WTC11 (cell line): Measurements from ENCODE around the gene PDLIM1. TPM values are rescaled to one million over a fixed set of nuclear protein-coding genes. Genes with fewer than 3 reads are reported as not detected.

Experiments
- ATAC-seq: fragments of 200-7000 bp; cut with Tn5 transposase; 2 replicates; pipeline ENCODE4 v1.10.0; 2021; ENCODE audit warnings: mild to moderate bottlenecking, moderate library complexity
- CTCF ChIA-PET: fragments of 300-600 bp; sonication (Branson Sonifier 250); formaldehyde crosslinking; loops from one replicate; lab custom pipeline; 2021; ENCODE audit warnings: antibody characterized with exemption; lab: Charles Lee
- POLR2A ChIA-PET: fragments of 350-600 bp; sonication (Branson Sonifier 250); formaldehyde crosslinking; loops from one replicate; lab custom pipeline; 2021; ENCODE audit warnings: antibody characterized with exemption; lab: Charles Lee
- DNase-seq: peaks from one replicate; pipeline ENCODE4 v3.0.0; 2021; ENCODE audit warnings: low spot score
- H3K27ac Mint-ChIP-seq: 2 replicates; pipeline ENCODE4 v1.8.0; 2021; ENCODE audit warnings: mixed read lengths
- H3K27me3 Mint-ChIP-seq: 2 replicates; pipeline ENCODE4 v1.8.0; 2021; ENCODE audit warnings: low read depth, mild to moderate bottlenecking, moderate library complexity, mixed read lengths
- H3K36me3 Mint-ChIP-seq: 2 replicates; pipeline ENCODE4 v1.8.0; 2021; ENCODE audit warnings: mixed read lengths
- H3K4me1 Mint-ChIP-seq: 2 replicates; pipeline ENCODE4 v1.8.0; 2022; ENCODE audit warnings: mixed read lengths
- H3K4me3 Mint-ChIP-seq: 2 replicates; pipeline ENCODE4 v1.8.0; 2021; ENCODE audit warnings: mild to moderate bottlenecking, moderate library complexity, mixed read lengths
- H3K9me3 Mint-ChIP-seq: 2 replicates; pipeline ENCODE4 v1.8.0; 2021; ENCODE audit warnings: mixed read lengths
- ATF3 ChIP-seq: sonication (generic); formaldehyde crosslinking; conservative IDR thresholded peaks from 2 replicates; pipeline ENCODE4 v1.8.1; 2022; ENCODE audit warnings: mild to moderate bottlenecking, missing genetic modification reagents
- ERG ChIP-seq: fragments of 250-450 bp; sonication (Bioruptor Pico); IDR thresholded peaks from 2 replicates; pipeline ENCODE4 v1.8.0; 2021; ENCODE audit warnings: mild to moderate bottlenecking
- ETV6 ChIP-seq: sonication (generic); formaldehyde crosslinking; IDR thresholded peaks from 2 replicates; pipeline ENCODE4 v1.8.1; 2022; ENCODE audit warnings: mild to moderate bottlenecking, missing genetic modification reagents
- GRHL2 ChIP-seq: fragments of 250-450 bp; sonication (Bioruptor Pico); IDR thresholded peaks from 2 replicates; pipeline ENCODE4 v1.8.0; 2022; ENCODE audit warnings: mild to moderate bottlenecking, moderate library complexity; ENCODE audit not compliant: insufficient replicate concordance, severe bottlenecking
- NFATC4 ChIP-seq: fragments of 250-450 bp; sonication (Bioruptor Pico); IDR thresholded peaks from 2 replicates; pipeline ENCODE4 v1.9.0; 2021; ENCODE audit warnings: mild to moderate bottlenecking
- NFYB ChIP-seq: sonication (generic); formaldehyde crosslinking; conservative IDR thresholded peaks from 2 replicates; pipeline ENCODE4 v1.8.0; 2022; ENCODE audit warnings: low read depth, missing genetic modification reagents
- OVOL2 ChIP-seq: fragments of 250-450 bp; sonication (Bioruptor Pico); IDR thresholded peaks from 2 replicates; pipeline ENCODE4 v1.9.0; 2021; ENCODE audit warnings: mild to moderate bottlenecking, borderline replicate concordance
- RELA ChIP-seq: sonication (generic); formaldehyde crosslinking; IDR thresholded peaks from 2 replicates; pipeline ENCODE4 v1.8.1; 2022; ENCODE audit warnings: missing genetic modification reagents, mild to moderate bottlenecking, borderline replicate concordance
- SMAD4 ChIP-seq: sonication (generic); formaldehyde crosslinking; IDR thresholded peaks from 2 replicates; pipeline ENCODE4 v1.8.0; 2022; ENCODE audit warnings: mild to moderate bottlenecking, missing genetic modification reagents
- TEAD4 ChIP-seq: sonication (generic); formaldehyde crosslinking; IDR thresholded peaks from 2 replicates; pipeline ENCODE4 v1.8.0; 2022; ENCODE audit warnings: mild to moderate bottlenecking, missing genetic modification reagents
- ZBTB21 ChIP-seq: sonication (generic); formaldehyde crosslinking; IDR thresholded peaks from 2 replicates; pipeline ENCODE4 v1.8.1; 2023; ENCODE audit warnings: mild to moderate bottlenecking, missing genetic modification reagents, borderline replicate concordance
- ZNF138 ChIP-seq: sonication (generic); formaldehyde crosslinking; conservative IDR thresholded peaks from 2 replicates; pipeline ENCODE4 v1.8.1; 2022; ENCODE audit warnings: mild to moderate bottlenecking, moderate library complexity, missing genetic modification reagents
- ZNF263 ChIP-seq: sonication (generic); formaldehyde crosslinking; IDR thresholded peaks from 2 replicates; pipeline ENCODE4 v1.8.1; 2022; ENCODE audit warnings: low read depth, mild to moderate bottlenecking, moderate library complexity, missing genetic modification reagents
- ZNF532 ChIP-seq: fragments of 250-450 bp; sonication (Bioruptor Pico); IDR thresholded peaks from 2 replicates; pipeline ENCODE4 v1.9.0; 2021; ENCODE audit warnings: mild to moderate bottlenecking, borderline replicate concordance
- total RNA-seq: library from RNA; stranded (reverse); gene quantifications from 3 replicates; pipeline ENCODE4 v1.2.3, GENCODE V29; 2021
- TF ChIP-seq, protein P1 (sequence below): sonication (generic); formaldehyde crosslinking; IDR thresholded peaks from 2 replicates; pipeline ENCODE4 v1.8.1; 2023; ENCODE audit warnings: mild to moderate bottlenecking, missing genetic modification reagents, borderline replicate concordance
- TF ChIP-seq, protein P2 (sequence below): sonication (generic); formaldehyde crosslinking; IDR thresholded peaks from 2 replicates; pipeline ENCODE4 v1.8.0; 2022; ENCODE audit warnings: mild to moderate bottlenecking, missing genetic modification reagents
- TF ChIP-seq, protein P3 (sequence below): sonication (generic); formaldehyde crosslinking; IDR thresholded peaks from 2 replicates; pipeline ENCODE4 v1.8.1; 2022; ENCODE audit warnings: low read depth, missing genetic modification reagents, borderline replicate concordance
- TF ChIP-seq, protein P4 (sequence below): sonication (generic); formaldehyde crosslinking; IDR thresholded peaks from 2 replicates; pipeline ENCODE4 v1.8.0; 2022; ENCODE audit warnings: mild to moderate bottlenecking, missing genetic modification reagents

Gene PDLIM1
- total RNA-seq, 1 experiment from 2014 or later: 223 TPM

GRCh38 chr10:95297402-95297801, 6.6 kb upstream of the PDLIM1 start (continued):
- TF ChIP-seq, protein P1, sequence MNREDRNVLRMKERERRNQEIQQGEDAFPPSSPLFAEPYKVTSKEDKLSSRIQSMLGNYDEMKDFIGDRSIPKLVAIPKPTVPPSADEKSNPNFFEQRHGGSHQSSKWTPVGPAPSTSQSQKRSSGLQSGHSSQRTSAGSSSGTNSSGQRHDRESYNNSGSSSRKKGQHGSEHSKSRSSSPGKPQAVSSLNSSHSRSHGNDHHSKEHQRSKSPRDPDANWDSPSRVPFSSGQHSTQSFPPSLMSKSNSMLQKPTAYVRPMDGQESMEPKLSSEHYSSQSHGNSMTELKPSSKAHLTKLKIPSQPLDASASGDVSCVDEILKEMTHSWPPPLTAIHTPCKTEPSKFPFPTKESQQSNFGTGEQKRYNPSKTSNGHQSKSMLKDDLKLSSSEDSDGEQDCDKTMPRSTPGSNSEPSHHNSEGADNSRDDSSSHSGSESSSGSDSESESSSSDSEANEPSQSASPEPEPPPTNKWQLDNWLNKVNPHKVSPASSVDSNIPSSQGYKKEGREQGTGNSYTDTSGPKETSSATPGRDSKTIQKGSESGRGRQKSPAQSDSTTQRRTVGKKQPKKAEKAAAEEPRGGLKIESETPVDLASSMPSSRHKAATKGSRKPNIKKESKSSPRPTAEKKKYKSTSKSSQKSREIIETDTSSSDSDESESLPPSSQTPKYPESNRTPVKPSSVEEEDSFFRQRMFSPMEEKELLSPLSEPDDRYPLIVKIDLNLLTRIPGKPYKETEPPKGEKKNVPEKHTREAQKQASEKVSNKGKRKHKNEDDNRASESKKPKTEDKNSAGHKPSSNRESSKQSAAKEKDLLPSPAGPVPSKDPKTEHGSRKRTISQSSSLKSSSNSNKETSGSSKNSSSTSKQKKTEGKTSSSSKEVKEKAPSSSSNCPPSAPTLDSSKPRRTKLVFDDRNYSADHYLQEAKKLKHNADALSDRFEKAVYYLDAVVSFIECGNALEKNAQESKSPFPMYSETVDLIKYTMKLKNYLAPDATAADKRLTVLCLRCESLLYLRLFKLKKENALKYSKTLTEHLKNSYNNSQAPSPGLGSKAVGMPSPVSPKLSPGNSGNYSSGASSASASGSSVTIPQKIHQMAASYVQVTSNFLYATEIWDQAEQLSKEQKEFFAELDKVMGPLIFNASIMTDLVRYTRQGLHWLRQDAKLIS (CRISPR knock-in tag): no peak

- Mint-ChIP-seq H3K27ac (no peak overlapping the region), H3K4me3 (no peak overlapping the region), H3K27me3 (peaks cover 48% of the 10 kb centered on the region), H3K4me1 (peaks cover 32% of the 10 kb centered on the region)
- CTCF ChIA-PET: interaction anchor here (1.0 kb wide), 1 partner anchor 67 kb away, joined by 3 read pairs; no protein-coding TSS in a partner anchor
- TF ChIP-seq NFYB (CRISPR knock-in tag) (no peak), OVOL2 (no peak), ERG (CRISPR knock-in tag) (no peak), TEAD4 (CRISPR knock-in tag) (no peak), SMAD4 (no peak), RELA (CRISPR knock-in tag) (no peak), ZNF532 (CRISPR knock-in tag) (no peak), GRHL2 (no peak), ZNF138 (no peak), ATF3 (no peak), NFATC4 (no peak), ETV6 (CRISPR knock-in tag) (no peak), ZBTB21 (CRISPR knock-in tag) (no peak), ZNF263 (CRISPR knock-in tag) (no peak)
- TF ChIP-seq, protein P2, sequence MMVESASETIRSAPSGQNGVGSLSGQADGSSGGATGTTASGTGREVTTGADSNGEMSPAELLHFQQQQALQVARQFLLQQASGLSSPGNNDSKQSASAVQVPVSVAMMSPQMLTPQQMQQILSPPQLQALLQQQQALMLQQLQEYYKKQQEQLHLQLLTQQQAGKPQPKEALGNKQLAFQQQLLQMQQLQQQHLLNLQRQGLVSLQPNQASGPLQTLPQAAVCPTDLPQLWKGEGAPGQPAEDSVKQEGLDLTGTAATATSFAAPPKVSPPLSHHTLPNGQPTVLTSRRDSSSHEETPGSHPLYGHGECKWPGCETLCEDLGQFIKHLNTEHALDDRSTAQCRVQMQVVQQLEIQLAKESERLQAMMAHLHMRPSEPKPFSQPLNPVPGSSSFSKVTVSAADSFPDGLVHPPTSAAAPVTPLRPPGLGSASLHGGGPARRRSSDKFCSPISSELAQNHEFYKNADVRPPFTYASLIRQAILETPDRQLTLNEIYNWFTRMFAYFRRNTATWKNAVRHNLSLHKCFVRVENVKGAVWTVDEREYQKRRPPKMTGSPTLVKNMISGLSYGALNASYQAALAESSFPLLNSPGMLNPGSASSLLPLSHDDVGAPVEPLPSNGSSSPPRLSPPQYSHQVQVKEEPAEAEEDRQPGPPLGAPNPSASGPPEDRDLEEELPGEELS: no peak
- TF ChIP-seq, protein P1 (CRISPR knock-in tag): no peak
- TF ChIP-seq, protein P3, sequence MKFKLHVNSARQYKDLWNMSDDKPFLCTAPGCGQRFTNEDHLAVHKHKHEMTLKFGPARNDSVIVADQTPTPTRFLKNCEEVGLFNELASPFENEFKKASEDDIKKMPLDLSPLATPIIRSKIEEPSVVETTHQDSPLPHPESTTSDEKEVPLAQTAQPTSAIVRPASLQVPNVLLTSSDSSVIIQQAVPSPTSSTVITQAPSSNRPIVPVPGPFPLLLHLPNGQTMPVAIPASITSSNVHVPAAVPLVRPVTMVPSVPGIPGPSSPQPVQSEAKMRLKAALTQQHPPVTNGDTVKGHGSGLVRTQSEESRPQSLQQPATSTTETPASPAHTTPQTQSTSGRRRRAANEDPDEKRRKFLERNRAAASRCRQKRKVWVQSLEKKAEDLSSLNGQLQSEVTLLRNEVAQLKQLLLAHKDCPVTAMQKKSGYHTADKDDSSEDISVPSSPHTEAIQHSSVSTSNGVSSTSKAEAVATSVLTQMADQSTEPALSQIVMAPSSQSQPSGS: no peak
- TF ChIP-seq, protein P4, sequence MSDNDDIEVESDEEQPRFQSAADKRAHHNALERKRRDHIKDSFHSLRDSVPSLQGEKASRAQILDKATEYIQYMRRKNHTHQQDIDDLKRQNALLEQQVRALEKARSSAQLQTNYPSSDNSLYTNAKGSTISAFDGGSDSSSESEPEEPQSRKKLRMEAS (CRISPR knock-in tag): no peak
- TF ChIP-seq, all 79 proteins: peak for 0
- no peak for ATAC-seq
- Mint-ChIP-seq H3K9me3 (no peaks in the 10 kb centered on the region), H3K36me3 (no peaks in the 10 kb centered on the region)
- no peak for DNase-seq
- POLR2A ChIA-PET: no interaction called here
These were observed 6.0 kb upstream of the PDLIM1 start for GRCh38 chr10:95296764-95297163.
